ENCODE data around the gene AMBRA1. TPM values are rescaled to one million over a fixed set of nuclear protein-coding genes. Genes with fewer than 3 reads are reported as not detected.

The AMBRA1 gene
- total and polyA plus RNA-seq, 2 donors (not counting 3 experiments of a cell fraction or from before 2014, with no cell fraction given), result 18.4 to 32.4 TPM

GRCh38 chr11:46351148-46351547, 242.7 kb downstream of the AMBRA1 start:
- ChIA-PET POLR2A (no interaction called here), CTCF (interaction anchor here (0.7 to 10.8 kb wide), 7 partner anchors 14 to 112 kb away, joined by 3 to 200 read pairs (median 5); partner anchors contain the start of gene MDK)
- no peak for TF ChIP-seq MYC (IDR thresholded peaks at IDR 0.05; ENCODE audit: low read depth, low read length)
- TF ChIP-seq MAX (IDR thresholded peaks at IDR 0.05; ENCODE audit: insufficient read depth, insufficient read length), result no peak
- TF ChIP-seq JUN (IDR thresholded peaks at IDR 0.05; ENCODE audit: borderline replicate concordance, insufficient read depth, insufficient read length, low read depth), result no peak
- TF ChIP-seq POLR2AphosphoS5 (IDR thresholded peaks at IDR 0.05; ENCODE audit: insufficient read depth, low read depth, low read length), result no peak
- no peaks in the 10 kb centered on the region for H3K9me1 ChIP-seq (replicated peaks; ENCODE audit: control insufficient read depth, extremely low read depth, insufficient read depth, low read length)
- no peak overlapping the region for H3K9ac ChIP-seq (replicated peaks; ENCODE audit: extremely low read depth, insufficient read depth, low read length)
- no peak overlapping the region for H2AFZ ChIP-seq (ENCODE audit: low read depth, low read length)
- FAIRE-seq, result no peak
- peaks cover 21% of the 10 kb centered on the region for H3K4me1 ChIP-seq (ENCODE audit: control insufficient read depth, extremely low read depth, insufficient read depth, low read length)
- H3K4me3 ChIP-seq (replicated peaks in 1 of 3; ENCODE audit: insufficient read depth in 1 of 3, low read depth in 1 of 3, low read length in 3 of 3), result no peak overlapping the region
- H4K20me1 ChIP-seq (replicated peaks; ENCODE audit: control insufficient read depth, extremely low read depth, insufficient read depth, low read length), result no peaks in the 10 kb centered on the region
- H3K9me3 ChIP-seq (replicated peaks; ENCODE audit: control insufficient read depth, insufficient read depth, low read length), result no peaks in the 10 kb centered on the region
- H3K27me3 ChIP-seq (ENCODE audit: control insufficient read depth in 2 of 2, insufficient read depth in 2 of 2, low read length in 2 of 2), result no peaks in the 10 kb centered on the region
- no peak overlapping the region for H3K4me2 ChIP-seq (ENCODE audit: insufficient read depth, low read length)
- DNase-seq (ENCODE audit: low read depth, low spot score), result no peak
- peaks cover 70% of the 10 kb centered on the region for H3K79me2 ChIP-seq (ENCODE audit: control insufficient read depth, insufficient read depth, low read length)
- no TSS peak for BruUV-seq (replicated peaks)
- H3K27ac ChIP-seq (ENCODE audit: insufficient read depth, low read depth, low read length), result no peak overlapping the region
- dilution Hi-C loops (cut with MboI; ENCODE audit: extremely low pct_ligation_motif_present, low sequenced_read_pairs), result no loop called here
- intact Hi-C loops (cut with micrococcal nuclease), result no loop called here
- peaks cover 2 to 12% of the 10 kb centered on the region in 2 experiments for H3K36me3 ChIP-seq (ENCODE audit: control insufficient read depth in 2 of 2, extremely low read depth in 1 of 2, insufficient read depth in 2 of 2, low read length in 2 of 2)

GRCh38 chr11:46350695-46351094, 243.1 kb downstream of the AMBRA1 start:
- intact Hi-C loops (cut with micrococcal nuclease) (no loop called here), dilution Hi-C loops (cut with MboI; ENCODE audit: extremely low pct_ligation_motif_present, low sequenced_read_pairs) (no loop called here)
- Histone ChIP-seq H3K36me3 (ENCODE audit: control insufficient read depth in 2 of 2, extremely low read depth in 1 of 2, insufficient read depth in 2 of 2, low read length in 2 of 2) (peaks cover 2 to 12% of the 10 kb centered on the region in 2 experiments), H3K79me2 (ENCODE audit: control insufficient read depth, insufficient read depth, low read length) (peaks cover 68% of the 10 kb centered on the region), H3K27ac (ENCODE audit: insufficient read depth, low read depth, low read length) (no peak overlapping the region), H3K9me3 (replicated peaks; ENCODE audit: control insufficient read depth, insufficient read depth, low read length) (no peaks in the 10 kb centered on the region), H2AFZ (ENCODE audit: low read depth, low read length) (no peak overlapping the region), H3K9ac (replicated peaks; ENCODE audit: extremely low read depth, insufficient read depth, low read length) (no peak overlapping the region), H3K4me1 (ENCODE audit: control insufficient read depth, extremely low read depth, insufficient read depth, low read length) (peaks cover 26% of the 10 kb centered on the region), H3K4me2 (ENCODE audit: insufficient read depth, low read length) (no peak overlapping the region), H3K27me3 (ENCODE audit: control insufficient read depth in 2 of 2, insufficient read depth in 2 of 2, low read length in 2 of 2) (no peaks in the 10 kb centered on the region), H4K20me1 (replicated peaks; ENCODE audit: control insufficient read depth, extremely low read depth, insufficient read depth, low read length) (no peaks in the 10 kb centered on the region), H3K9me1 (replicated peaks; ENCODE audit: control insufficient read depth, extremely low read depth, insufficient read depth, low read length) (no peaks in the 10 kb centered on the region), H3K4me3 (replicated peaks in 1 of 3; ENCODE audit: insufficient read depth in 1 of 3, low read depth in 1 of 3, low read length in 3 of 3) (no peak overlapping the region)
- no peak for DNase-seq (ENCODE audit: low read depth, low spot score)
- ChIA-PET CTCF (interaction anchor here (0.7 to 10.8 kb wide), 4 partner anchors 14 to 30 kb away, joined by 3 to 200 read pairs (median 7); partner anchors contain the start of gene MDK), POLR2A (no interaction called here)
- BruUV-seq (replicated peaks), result no TSS peak
- no peak for FAIRE-seq
- TF ChIP-seq JUN (IDR thresholded peaks at IDR 0.05; ENCODE audit: borderline replicate concordance, insufficient read depth, insufficient read length, low read depth) (no peak), CTCF (IDR thresholded peaks at IDR 0.05; ENCODE audit: extremely low read depth in 1 of 2, insufficient read depth in 1 of 2, low read depth in 1 of 2, low read length in 2 of 2) (no peak), MAX (IDR thresholded peaks at IDR 0.05; ENCODE audit: insufficient read depth, insufficient read length) (no peak)
